BLaER1 treated with 17β-estradiol and CSF1 and Interleukin-3, amounts not matched to agents 10 nM and 100 nM (cell line): Measurements from ENCODE around the gene LCN12.

Experiments
- H3K27ac ChIP-seq, 11 experiments: shearing (Covaris generic); formaldehyde crosslinking; 2 replicates each; pipeline ENCODE4 v1.8.1; 2022
- H3K27me3 ChIP-seq, 11 experiments: shearing (Covaris generic); formaldehyde crosslinking; 2 replicates each; pipeline ENCODE4 v1.8.1; 2022
- H3K36me3 ChIP-seq, 11 experiments: shearing (Covaris generic); formaldehyde crosslinking; 2 replicates each; pipeline ENCODE4 v1.8.1; 2022
- H3K4me1 ChIP-seq, 10 experiments: shearing (Covaris generic); formaldehyde crosslinking; 2 replicates each; pipeline ENCODE4 v1.8.1; 2022
- H3K4me2 ChIP-seq, 11 experiments: shearing (Covaris generic); formaldehyde crosslinking; 2 replicates each; pipeline ENCODE4 v1.8.1; 2022
- H3K4me3 ChIP-seq, 10 experiments: shearing (Covaris generic); formaldehyde crosslinking; 2 replicates each; pipeline ENCODE4 v1.8.1; 2022
- H3K9ac ChIP-seq, 11 experiments: shearing (Covaris generic); formaldehyde crosslinking; 2 replicates each; pipeline ENCODE4 v1.8.1; 2022
- H3K9me3 ChIP-seq, 11 experiments: shearing (Covaris generic); formaldehyde crosslinking; replicated peaks in 1 of 11; 2 replicates each; pipeline ENCODE4 v1.8.1; 2022
- H4K20me1 ChIP-seq, 11 experiments: shearing (Covaris generic); formaldehyde crosslinking; 2 replicates each; pipeline ENCODE4 v1.8.1; 2022
- Cebpa-rat ChIP-seq, 11 experiments: shearing (Covaris generic); IDR thresholded peaks; 2 replicates each; pipeline ENCODE4 v1.8.1; 2022

LCN12 gene

GRCh38 chr9:136945333-136946227 lies 6.5 kb upstream of the LCN12 start:
- TF ChIP-seq Cebpa-rat (IDR thresholded peaks at IDR 0.05) = no peak
- Histone ChIP-seq H3K4me3 (no peak overlapping the region; a peak in 1 of 20 replicates), H3K9ac (peak overlapping the region in 2 of 11 experiments; percentile 9 to 23; a peak in 1 of 22 replicates), H3K4me1 (peaks cover 32 to 70% (median 53%) of the 10 kb centered on the region in 10 experiments), H3K9me3 (no peaks in the 10 kb centered on the region), H3K27me3 (no peaks in the 10 kb centered on the region), H3K36me3 (peaks cover 24 to 31% (median 28%) of the 10 kb centered on the region in 11 experiments), H3K4me2 (peak overlapping the region; percentile 27 to 78 (median 51); a peak in 21 of 22 replicates), H4K20me1 (peaks cover 32 to 38% (median 36%) of the 10 kb centered on the region in 11 experiments; a peak in 21 of 22 replicates), H3K27ac (peak overlapping the region in 3 of 11 experiments; percentile 38 to 96 (median 94); a peak in 6 of 22 replicates)

GRCh38 chr9:136946228-136947027 lies 5.6 kb upstream of the LCN12 start:
- TF ChIP-seq Cebpa-rat (IDR thresholded peaks at IDR 0.05) = no peak
- peaks cover 16 to 22% (median 19%) of the 10 kb centered on the region in 11 experiments for H3K36me3 ChIP-seq
- H3K27ac ChIP-seq = no peak overlapping the region
- H3K27me3 ChIP-seq = no peaks in the 10 kb centered on the region
- peak overlapping the region in 3 of 11 experiments; percentile 9 to 23 (median 21); a peak in 3 of 22 replicates for H3K9ac ChIP-seq
- H4K20me1 ChIP-seq = peaks cover 24 to 29% (median 27%) of the 10 kb centered on the region in 11 experiments; a peak in 21 of 22 replicates
- H3K4me2 ChIP-seq = peak overlapping the region in 3 of 11 experiments; percentile 39 to 65 (median 57); a peak in 3 of 22 replicates
- H3K4me3 ChIP-seq = no peak overlapping the region
- no peaks in the 10 kb centered on the region for H3K9me3 ChIP-seq
- peaks cover 35 to 67% (median 55%) of the 10 kb centered on the region in 10 experiments for H3K4me1 ChIP-seq

GRCh38 chr9:136947028-136947891 lies 4.8 kb upstream of the LCN12 start:
- Histone ChIP-seq H3K9me3 (no peaks in the 10 kb centered on the region), H3K27ac (peak overlapping the region in 3 of 11 experiments; percentile 0 to 28 (median 18); a peak in 3 of 22 replicates), H3K27me3 (no peaks in the 10 kb centered on the region), H3K4me2 (peak overlapping the region in 4 of 11 experiments; percentile 3 to 65 (median 42); a peak in 5 of 22 replicates), H3K4me3 (no peak overlapping the region), H3K4me1 (peaks cover 35 to 63% (median 55%) of the 10 kb centered on the region in 10 experiments), H3K9ac (peak overlapping the region in 7 of 11 experiments; percentile 3 to 52 (median 23); a peak in 10 of 22 replicates), H3K36me3 (peaks cover 7 to 14% (median 11%) of the 10 kb centered on the region in 11 experiments), H4K20me1 (peaks cover 15 to 21% (median 19%) of the 10 kb centered on the region in 11 experiments; a peak in 21 of 22 replicates)
- TF ChIP-seq Cebpa-rat (IDR thresholded peaks at IDR 0.05) = no peak

- H3K27ac ChIP-seq = peak overlapping the region in 3 of 11 experiments; percentile 0 to 28 (median 18); a peak in 3 of 22 replicates
These were observed 4.0 kb upstream of the LCN12 start for GRCh38 chr9:136947955-136948510.

GRCh38 chr9:136949239-136949816 lies 2.7 kb upstream of the LCN12 start:
- Histone ChIP-seq H4K20me1 (peaks cover 0 to under 1% (median 0%) of the 10 kb centered on the region in 11 experiments; a peak in 2 of 22 replicates), H3K27ac (peak overlapping the region; percentile 63 to 76 (median 70); a peak in 21 of 22 replicates), H3K9me3 (no peaks in the 10 kb centered on the region), H3K4me1 (peaks cover 24 to 51% (median 42%) of the 10 kb centered on the region in 10 experiments), H3K4me2 (peak overlapping the region; percentile 82 to 99 (median 94)), H3K9ac (peak overlapping the region; percentile 64 to 81 (median 76)), H3K27me3 (no peaks in the 10 kb centered on the region), H3K4me3 (peak overlapping the region; percentile 59 to 76 (median 66)), H3K36me3 (no peaks in the 10 kb centered on the region)
- TF ChIP-seq Cebpa-rat (IDR thresholded peaks at IDR 0.05) = no peak

More at GRCh38 chr9:136947955-136948510, 4.0 kb upstream of the LCN12 start:
- Histone ChIP-seq H3K27me3 (no peaks in the 10 kb centered on the region), H3K4me1 (peaks cover 31 to 56% (median 48%) of the 10 kb centered on the region in 10 experiments), H3K4me2 (peak overlapping the region in 6 of 11 experiments; percentile 3 to 65 (median 20); a peak in 5 of 22 replicates), H3K4me3 (no peak overlapping the region), H3K9ac (peak overlapping the region in 6 of 11 experiments; percentile 3 to 52 (median 24); a peak in 6 of 22 replicates), H4K20me1 (peaks cover 8 to 13% (median 11%) of the 10 kb centered on the region in 11 experiments; a peak in 20 of 22 replicates), H3K36me3 (peaks cover 0 to 6% (median 3%) of the 10 kb centered on the region in 11 experiments; a peak in 12 of 22 replicates), H3K9me3 (no peaks in the 10 kb centered on the region)
- TF ChIP-seq Cebpa-rat (IDR thresholded peaks at IDR 0.05) = no peak

GRCh38 chr9:136949817-136950655 lies 2.0 kb upstream of the LCN12 start:
- no peaks in the 10 kb centered on the region for H3K36me3 ChIP-seq
- TF ChIP-seq Cebpa-rat (IDR thresholded peaks at IDR 0.05) = no peak
- peak overlapping the region; percentile 59 to 76 (median 66) for H3K4me3 ChIP-seq
- H3K4me2 ChIP-seq = peak overlapping the region; percentile 82 to 99 (median 94)
- peak overlapping the region; percentile 64 to 81 (median 76) for H3K9ac ChIP-seq
- H3K4me1 ChIP-seq = peaks cover 21 to 48% (median 39%) of the 10 kb centered on the region in 10 experiments
- no peaks in the 10 kb centered on the region; a peak in 1 of 22 replicates for H4K20me1 ChIP-seq
- no peaks in the 10 kb centered on the region for H3K27me3 ChIP-seq
- no peaks in the 10 kb centered on the region for H3K9me3 ChIP-seq
- peak overlapping the region; percentile 63 to 76 (median 70) for H3K27ac ChIP-seq
